Activated T-cell treated with anti-CD3 and anti-CD28 coated beads, Interleukin-2, amount 50 U/mL, for 4 hours (primary cell): ENCODE data around the gene MAP7. TPM values are rescaled to one million over a fixed set of nuclear protein-coding genes. Genes with fewer than 3 reads are reported as not detected.

Source experiments
- ATAC-seq, 2 donors: fragments of 200-7000 bp; cut with Tn5 transposase; one replicate each; pipeline ENCODE4 v1.10.0; 2021
- DNase-seq: peaks from one replicate; pipeline ENCODE4 v3.0.0-alpha.2; 2020
- H3K27me3 Mint-ChIP-seq: one replicate; pipeline ENCODE4 v1.8.0; 2021; ENCODE audit warnings: low read depth, mixed read lengths
- H3K36me3 Mint-ChIP-seq: one replicate; pipeline ENCODE4 v1.8.0; 2022; ENCODE audit warnings: mixed read lengths; ENCODE audit not compliant: insufficient read depth
- H3K4me1 Mint-ChIP-seq: one replicate; pipeline ENCODE4 v1.8.0; 2021; ENCODE audit warnings: low read depth, mixed read lengths
- H3K4me3 Mint-ChIP-seq: one replicate; pipeline ENCODE4 v1.8.0; 2021; ENCODE audit warnings: mild to moderate bottlenecking, moderate library complexity, mixed read lengths
- H3K9me3 Mint-ChIP-seq: one replicate; pipeline ENCODE4 v1.8.0; 2021; ENCODE audit warnings: mixed read lengths
- total RNA-seq, 3 donors: library from RNA; stranded (reverse); gene quantifications; one replicate each; pipeline ENCODE4 v1.2.1, GENCODE V29; 2021

MAP7 gene
- total RNA-seq, 3 donors from 2014 or later: 0.46 to 1.3 (median 0.49) TPM

DNA sequence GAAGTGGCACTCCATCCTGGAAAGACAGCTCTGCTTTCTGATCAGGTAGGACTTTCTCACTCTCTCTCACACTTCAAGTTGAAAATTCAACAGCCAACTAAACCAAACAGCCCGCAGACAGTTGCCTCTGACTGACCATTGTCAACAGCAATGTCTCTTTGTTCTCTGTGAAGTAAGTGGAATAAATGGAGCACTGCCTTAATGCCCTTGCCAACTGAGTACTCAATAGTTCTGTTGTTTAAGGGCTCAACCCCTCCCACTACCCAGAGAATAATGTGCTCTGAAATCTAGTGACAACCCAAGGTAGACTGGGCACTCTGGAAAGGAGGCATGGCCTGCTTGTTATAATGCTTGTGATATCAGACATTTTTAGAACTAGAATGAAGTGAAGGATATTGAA lies 243.8 kb downstream of the MAP7 start:
- H3K4me1 Mint-ChIP-seq: no peaks in the 10 kb centered on the region
- no peak for DNase-seq
- H3K27me3 Mint-ChIP-seq: no peaks in the 10 kb centered on the region
- ATAC-seq: no peak
- H3K9me3 Mint-ChIP-seq: peaks cover 2% of the 10 kb centered on the region
- no peaks in the 10 kb centered on the region for H3K36me3 Mint-ChIP-seq
- H3K4me3 Mint-ChIP-seq: no peak overlapping the region

DNA sequence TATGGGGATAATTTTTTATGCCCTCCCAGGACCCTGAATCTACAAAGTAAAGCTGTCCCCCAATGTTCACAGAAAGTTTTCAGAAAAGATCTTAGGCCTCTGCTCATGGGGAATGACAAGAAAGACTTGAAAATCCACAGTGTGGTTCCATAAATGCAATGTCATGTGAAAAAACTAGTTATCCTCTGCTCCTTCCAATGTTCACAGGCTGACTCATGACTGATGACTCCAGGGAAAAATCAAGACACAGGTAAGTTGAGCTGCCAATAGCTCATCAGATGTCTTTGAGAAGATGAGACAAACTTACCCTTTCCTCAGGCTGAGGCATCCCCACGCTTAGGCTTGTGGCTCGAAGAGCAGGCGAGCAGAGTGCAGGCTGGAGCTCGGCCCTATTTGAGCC lies 245.8 kb downstream of the MAP7 start:
- Mint-ChIP-seq H3K36me3 (no peaks in the 10 kb centered on the region), H3K4me3 (no peak overlapping the region), H3K4me1 (no peaks in the 10 kb centered on the region), H3K9me3 (peaks cover 2% of the 10 kb centered on the region), H3K27me3 (no peaks in the 10 kb centered on the region)
- DNase-seq (no peak), ATAC-seq (no peak)

GRCh38 chr6:136303516-136303915 lies 246.7 kb downstream of the MAP7 start:
- Mint-ChIP-seq H3K36me3 (no peaks in the 10 kb centered on the region), H3K27me3 (no peaks in the 10 kb centered on the region), H3K4me3 (no peak overlapping the region), H3K9me3 (peaks cover 2% of the 10 kb centered on the region), H3K4me1 (no peaks in the 10 kb centered on the region)
- DNase-seq (no peak), ATAC-seq (no peak)

DNA sequence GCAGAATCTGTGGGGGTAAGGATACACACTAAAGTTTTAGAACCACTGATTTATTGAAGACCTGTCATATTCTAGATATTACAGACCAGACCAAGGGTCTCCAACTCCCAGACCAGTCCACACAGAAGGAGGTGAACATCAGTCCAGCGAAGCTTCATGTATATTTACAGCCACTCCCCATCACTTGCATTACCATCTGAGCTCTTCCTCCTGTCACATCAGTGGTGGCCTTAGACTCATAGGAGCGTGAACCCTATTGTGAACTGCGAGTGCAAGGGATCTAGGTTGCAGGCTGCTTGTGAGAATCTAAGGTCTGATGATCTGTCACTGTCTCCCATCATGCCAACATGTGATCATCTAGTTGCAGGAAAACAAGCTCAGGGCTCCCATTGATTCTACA lies 255.6 kb downstream of the MAP7 start:
- no peaks in the 10 kb centered on the region for H3K9me3 Mint-ChIP-seq
- no peak overlapping the region for H3K4me3 Mint-ChIP-seq
- no peak for DNase-seq
- H3K4me1 Mint-ChIP-seq: peaks cover 17% of the 10 kb centered on the region
- ATAC-seq: no peak
- H3K36me3 Mint-ChIP-seq: no peaks in the 10 kb centered on the region
- H3K27me3 Mint-ChIP-seq: no peaks in the 10 kb centered on the region

Other genes starting within 250 kb of the MAP7 start
- 10 to 100 TPM in 1 of 3 donors, 1 to 10 TPM in 2; 5.7 to 10.5 (median 7.9) TPM for gene MAP3K5, start 242.1 kb upstream of the MAP7 start, total RNA-seq